Subcutaneous abdominal adipose tissue (tissue), 5 donors: Measurements from ENCODE around the gene ABCG4.
A peak's percentile ranks its signal among the peaks of the same experiment; 100 is the strongest.
"Not testable (repeated sequence)": the region's sequence is repeated elsewhere in the genome, so short reads cannot be mapped to it uniquely, and the experiment has no call there.

Source experiments
- H3K27ac ChIP-seq: one replicate; pipeline ENCODE4 v1.7.0; 2013; ENCODE audit warnings: low read depth, mild to moderate bottlenecking, inconsistent platforms, low read length, moderate library complexity
- H3K27me3 ChIP-seq, 5 donors: one replicate each; pipeline ENCODE4 v1.7.0; 2013; ENCODE audit warnings: low read length in 5 of 5, inconsistent platforms in 1 of 5; ENCODE audit not compliant: control insufficient read depth in 5 of 5, insufficient read depth in 4 of 5
- H3K36me3 ChIP-seq, 5 donors: one replicate each; pipeline ENCODE4 v1.7.0; 2013; ENCODE audit warnings: low read length in 5 of 5; ENCODE audit not compliant: control insufficient read depth in 5 of 5, insufficient read depth in 5 of 5
- H3K4me1 ChIP-seq, 5 donors: one replicate each; pipeline ENCODE4 v1.7.0; 2013; ENCODE audit warnings: low read length in 5 of 5, mild to moderate bottlenecking in 3 of 5, moderate library complexity in 1 of 5; ENCODE audit not compliant: control insufficient read depth in 5 of 5, insufficient read depth in 5 of 5
- H3K4me3 ChIP-seq, 5 donors: one replicate each; pipeline ENCODE4 v1.7.0; 2013; ENCODE audit warnings: low read length in 5 of 5, low read depth in 1 of 5
- H3K9ac ChIP-seq, 5 donors: one replicate each; pipeline ENCODE4 v1.7.0; 2013; ENCODE audit warnings: low read length in 5 of 5, mild to moderate bottlenecking in 4 of 5, moderate library complexity in 3 of 5
- H3K9me3 ChIP-seq, 5 donors: one replicate each; pipeline ENCODE4 v1.7.0; 2013; ENCODE audit warnings: low read length in 5 of 5; ENCODE audit not compliant: control insufficient read depth in 5 of 5
- donor health status: healthy.
- donor health status: healthy.
- donor health status: healthy.
- donor health status: healthy.
- donor health status: healthy.

Gene ABCG4

GRCh38 chr11:119161871-119162270 is 13.0 kb downstream of the ABCG4 start:
- Histone ChIP-seq H3K4me1 (no peaks in the 10 kb centered on the region), H3K27ac (no peak overlapping the region), H3K4me3 (no peak overlapping the region), H3K9me3 (no peaks in the 10 kb centered on the region), H3K27me3 (no peaks in the 10 kb centered on the region), H3K9ac (no peak overlapping the region), H3K36me3 (no peaks in the 10 kb centered on the region)

- Histone ChIP-seq H3K4me3 (no peak overlapping the region), H3K27ac (no peak overlapping the region), H3K27me3 (no peaks in the 10 kb centered on the region), H3K36me3 (peaks cover 0 to 3% (median 0%) of the 10 kb centered on the region in 5 donors), H3K9me3 (no peaks in the 10 kb centered on the region), H3K4me1 (peaks cover 0 to 16% (median 10%) of the 10 kb centered on the region in 5 donors), H3K9ac (no peak overlapping the region)
Observed at GRCh38 chr11:119166368-119167076, 17.7 kb downstream of the ABCG4 start.

DNA sequence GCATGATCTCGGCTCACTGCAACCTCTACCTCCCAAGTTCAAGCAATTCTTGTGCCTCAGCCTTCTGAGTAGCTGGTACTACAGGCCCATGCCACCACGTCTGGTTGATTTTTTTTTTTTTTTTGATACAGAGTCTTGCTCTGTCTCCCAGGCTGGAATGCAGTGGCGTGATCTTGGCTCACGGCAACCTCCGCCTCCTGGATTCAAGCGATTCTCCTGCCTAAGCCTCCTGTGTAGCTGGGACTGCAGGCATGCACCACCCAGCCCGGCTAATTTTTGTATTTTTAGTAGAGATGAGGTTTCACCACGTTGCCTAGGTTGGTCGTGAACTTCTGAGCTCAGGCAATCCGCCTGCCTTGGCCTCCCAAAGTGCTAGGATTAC is 18.2 kb downstream of the ABCG4 start:
- not testable (repeated sequence) for H3K4me3 ChIP-seq, H3K27me3 ChIP-seq, H3K27ac ChIP-seq, H3K9ac ChIP-seq, H3K9me3 ChIP-seq, H3K36me3 ChIP-seq
- H3K4me1 ChIP-seq = peaks cover 0 to 16% (median 10%) of the 10 kb centered on the region in 5 donors

DNA sequence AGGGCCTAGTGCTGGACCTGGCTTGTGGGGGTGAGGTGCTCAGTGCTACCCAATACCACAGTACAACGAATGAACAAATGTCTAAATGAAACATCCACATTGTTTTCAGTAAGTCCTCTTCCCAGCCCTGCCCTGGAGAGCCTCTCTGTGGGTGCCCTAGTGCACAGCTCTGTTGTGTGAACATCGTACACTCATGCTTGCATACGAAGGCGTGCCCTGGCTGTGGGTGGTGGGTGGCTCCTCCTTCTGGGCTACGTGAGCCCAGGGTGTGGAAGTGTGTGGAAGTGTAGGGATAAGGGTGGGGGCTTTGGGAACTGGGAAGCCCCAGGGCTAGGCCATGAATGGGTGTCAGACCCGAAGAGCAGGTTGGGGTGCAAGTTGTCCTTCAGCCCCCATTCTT is 19.1 kb downstream of the ABCG4 start:
- Histone ChIP-seq H3K4me1 (peaks cover 0 to 16% (median 10%) of the 10 kb centered on the region in 5 donors), H3K27ac (no peak overlapping the region), H3K36me3 (peaks cover 0 to 6% (median 3%) of the 10 kb centered on the region in 5 donors), H3K4me3 (peak overlapping the region in 1 of 5 donors; percentile 87), H3K27me3 (no peaks in the 10 kb centered on the region), H3K9me3 (no peaks in the 10 kb centered on the region), H3K9ac (no peak overlapping the region)

GRCh38 chr11:119168471-119169281 is 19.8 kb downstream of the ABCG4 start, which contains the start of gene NLRX1:
NLRX1 (plus strand) TSS chr11:119168725; CDS start chr11:119171404, 2,679 bp downstream.
- H3K9me3 ChIP-seq = no peaks in the 10 kb centered on the region
- H3K27ac ChIP-seq = peak within 1 kb of the TSS; percentile 86
- H3K4me3 ChIP-seq = peak within 1 kb of the TSS; percentile 82 to 95 (median 87)
- H3K36me3 ChIP-seq = peaks cover 0 to 13% (median 10%) of the 10 kb centered on the region in 5 donors
- peak within 1 kb of the TSS; percentile 74 to 95 (median 87) for H3K9ac ChIP-seq
- H3K27me3 ChIP-seq = no peaks in the 10 kb centered on the region
- peaks cover 0 to 16% (median 10%) of the 10 kb centered on the region in 5 donors for H3K4me1 ChIP-seq

- no peaks in the 10 kb centered on the region for H3K27me3 ChIP-seq
- H3K9me3 ChIP-seq = no peaks in the 10 kb centered on the region
- H3K9ac ChIP-seq = peak overlapping the region; percentile 74 to 95 (median 87)
- peaks cover 0 to 19% (median 16%) of the 10 kb centered on the region in 5 donors for H3K36me3 ChIP-seq
- peak overlapping the region; percentile 82 to 95 (median 87) for H3K4me3 ChIP-seq
- peaks cover 0 to 16% (median 10%) of the 10 kb centered on the region in 5 donors for H3K4me1 ChIP-seq
- peak overlapping the region; percentile 86 for H3K27ac ChIP-seq
Observed at GRCh38 chr11:119169282-119169719, 20.4 kb downstream of the ABCG4 start.

GRCh38 chr11:119172513-119172912 is 23.7 kb downstream of the ABCG4 start:
- H3K4me3 ChIP-seq = no peak overlapping the region
- peaks cover 0 to 37% (median 33%) of the 10 kb centered on the region in 5 donors for H3K36me3 ChIP-seq
- peaks cover 0 to 17% (median 10%) of the 10 kb centered on the region in 5 donors for H3K4me1 ChIP-seq
- H3K9ac ChIP-seq = no peak overlapping the region
- no peak overlapping the region for H3K27ac ChIP-seq
- H3K27me3 ChIP-seq = no peaks in the 10 kb centered on the region
- no peaks in the 10 kb centered on the region for H3K9me3 ChIP-seq

- Histone ChIP-seq H3K27me3 (no peaks in the 10 kb centered on the region), H3K4me3 (no peak overlapping the region), H3K36me3 (peaks cover 0 to 41% (median 35%) of the 10 kb centered on the region in 5 donors), H3K4me1 (peaks cover 0 to 21% (median 12%) of the 10 kb centered on the region in 5 donors), H3K9me3 (no peaks in the 10 kb centered on the region), H3K9ac (no peak overlapping the region), H3K27ac (no peak overlapping the region)
Observed at GRCh38 chr11:119173453-119173852, 24.6 kb downstream of the ABCG4 start.

DNA sequence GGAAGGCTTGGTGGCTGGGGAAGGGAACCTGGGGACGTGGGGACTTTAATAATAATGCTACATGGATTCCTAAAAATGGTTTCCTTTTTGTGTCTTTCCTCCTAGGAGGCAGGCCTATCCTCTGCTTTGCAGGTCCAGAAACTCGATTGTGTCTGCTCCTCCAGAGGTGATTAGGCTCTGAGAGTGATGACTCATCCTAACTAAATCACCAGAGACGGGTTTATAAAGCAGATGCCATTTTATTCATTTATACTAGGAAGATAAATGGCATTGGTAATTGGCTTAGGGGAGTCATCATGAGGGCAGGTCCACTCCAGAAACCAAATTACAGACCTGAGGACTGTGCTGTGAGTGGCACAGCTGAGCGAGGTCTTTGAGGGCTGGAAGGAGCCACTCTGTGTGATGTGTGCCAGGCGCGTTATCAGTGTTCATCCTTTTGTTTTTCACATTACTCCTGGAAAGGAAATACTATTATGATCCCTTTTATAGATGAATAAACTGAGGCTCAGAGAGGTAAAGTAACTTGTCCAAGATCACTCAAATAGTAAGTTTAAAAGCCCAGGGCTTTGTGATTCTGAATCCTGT is 26.7 kb downstream of the ABCG4 start:
- H3K4me3 ChIP-seq = no peak overlapping the region
- no peak overlapping the region for H3K9ac ChIP-seq
- H3K27me3 ChIP-seq = no peaks in the 10 kb centered on the region
- peaks cover 0 to 52% (median 42%) of the 10 kb centered on the region in 5 donors for H3K36me3 ChIP-seq
- no peak overlapping the region for H3K27ac ChIP-seq
- H3K9me3 ChIP-seq = no peaks in the 10 kb centered on the region
- H3K4me1 ChIP-seq = peaks cover 0 to 10% (median 7%) of the 10 kb centered on the region in 5 donors
